ENCODE data around the gene HEATR5A.

- TF ChIP-seq CTCF (optimal IDR thresholded peaks at IDR 0.05 in 1 of 3, IDR thresholded peaks at IDR 0.05 in 1 of 3, conservative IDR thresholded peaks at IDR 0.05 in 1 of 3; ENCODE audit: extremely low read depth in 1 of 3, insufficient read depth in 2 of 3, low read length in 3 of 3), result no peak
- TF ChIP-seq EZH2 (IDR thresholded peaks at IDR 0.05; ENCODE audit: low read length), result no peak
These were observed 44.8 kb upstream of the HEATR5A start for GRCh38 chr14:31465111-31465510.

Measured in keratinocyte (primary cell).